PFSK-1 (cell line): ENCODE measurements around the gene ZNHIT1.

Experiments used
- FOXP2 ChIP-seq: optimal IDR thresholded peaks from 2 replicates; pipeline ENCODE3; 2011; ENCODE audit warnings: borderline replicate concordance, control low read depth, inconsistent platforms; ENCODE audit not compliant: insufficient read depth; ENCODE audit errors: extremely low read length, extremely low read depth
- POLR2AphosphoS5 ChIP-seq: IDR thresholded peaks from 2 replicates; pipeline ENCODE4 v1.6.1; 2012; ENCODE audit warnings: low read depth, mild to moderate bottlenecking, control low read depth, low read length, moderate library complexity
- SIN3A ChIP-seq: IDR thresholded peaks from 2 replicates; pipeline ENCODE4 v1.6.1; 2012; ENCODE audit warnings: mild to moderate bottlenecking, low read length, moderate library complexity, borderline replicate concordance; ENCODE audit not compliant: insufficient read depth
- TAF1 ChIP-seq: IDR thresholded peaks from 2 replicates; pipeline ENCODE4 v1.6.1; 2012; ENCODE audit warnings: low read length, control low read depth, borderline replicate concordance; ENCODE audit not compliant: insufficient read depth
- TF ChIP-seq, protein P1 (sequence below), 2 experiments: IDR thresholded peaks; 2 replicates each; pipeline versions ENCODE4 v1.6.1 to v1.8.0; 2011 to 2012; ENCODE audit warnings: low read depth in 2 of 2, low read length in 2 of 2, control low read depth in 1 of 2, inconsistent platforms in 1 of 2, mild to moderate bottlenecking in 1 of 2, moderate library complexity in 1 of 2; ENCODE audit not compliant: insufficient read depth in 1 of 2

The ZNHIT1 gene

DNA sequence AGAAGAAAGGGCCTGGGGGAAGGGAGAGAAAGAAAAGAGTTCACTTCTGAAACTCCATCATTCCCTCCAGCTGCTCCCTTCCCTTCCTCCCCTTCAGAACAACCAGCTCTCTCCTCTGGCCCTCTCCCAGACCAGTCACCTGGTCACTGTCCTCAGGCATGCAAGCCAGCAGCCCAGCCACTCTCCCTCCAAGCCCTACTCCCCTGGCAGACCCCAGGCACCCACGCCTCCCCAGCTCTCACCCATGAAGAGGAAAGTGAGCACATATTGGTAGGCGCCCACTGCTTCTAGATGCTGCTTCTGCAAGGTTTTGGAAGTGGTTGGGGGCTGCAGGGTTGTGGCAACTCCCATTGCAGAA lies 17.5 kb upstream of the ZNHIT1 start:
- TF ChIP-seq TAF1 (no peak), SIN3A (no peak), POLR2AphosphoS5 (no peak), FOXP2 (no peak)
- TF ChIP-seq, protein P1, sequence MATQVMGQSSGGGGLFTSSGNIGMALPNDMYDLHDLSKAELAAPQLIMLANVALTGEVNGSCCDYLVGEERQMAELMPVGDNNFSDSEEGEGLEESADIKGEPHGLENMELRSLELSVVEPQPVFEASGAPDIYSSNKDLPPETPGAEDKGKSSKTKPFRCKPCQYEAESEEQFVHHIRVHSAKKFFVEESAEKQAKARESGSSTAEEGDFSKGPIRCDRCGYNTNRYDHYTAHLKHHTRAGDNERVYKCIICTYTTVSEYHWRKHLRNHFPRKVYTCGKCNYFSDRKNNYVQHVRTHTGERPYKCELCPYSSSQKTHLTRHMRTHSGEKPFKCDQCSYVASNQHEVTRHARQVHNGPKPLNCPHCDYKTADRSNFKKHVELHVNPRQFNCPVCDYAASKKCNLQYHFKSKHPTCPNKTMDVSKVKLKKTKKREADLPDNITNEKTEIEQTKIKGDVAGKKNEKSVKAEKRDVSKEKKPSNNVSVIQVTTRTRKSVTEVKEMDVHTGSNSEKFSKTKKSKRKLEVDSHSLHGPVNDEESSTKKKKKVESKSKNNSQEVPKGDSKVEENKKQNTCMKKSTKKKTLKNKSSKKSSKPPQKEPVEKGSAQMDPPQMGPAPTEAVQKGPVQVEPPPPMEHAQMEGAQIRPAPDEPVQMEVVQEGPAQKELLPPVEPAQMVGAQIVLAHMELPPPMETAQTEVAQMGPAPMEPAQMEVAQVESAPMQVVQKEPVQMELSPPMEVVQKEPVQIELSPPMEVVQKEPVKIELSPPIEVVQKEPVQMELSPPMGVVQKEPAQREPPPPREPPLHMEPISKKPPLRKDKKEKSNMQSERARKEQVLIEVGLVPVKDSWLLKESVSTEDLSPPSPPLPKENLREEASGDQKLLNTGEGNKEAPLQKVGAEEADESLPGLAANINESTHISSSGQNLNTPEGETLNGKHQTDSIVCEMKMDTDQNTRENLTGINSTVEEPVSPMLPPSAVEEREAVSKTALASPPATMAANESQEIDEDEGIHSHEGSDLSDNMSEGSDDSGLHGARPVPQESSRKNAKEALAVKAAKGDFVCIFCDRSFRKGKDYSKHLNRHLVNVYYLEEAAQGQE (IDR thresholded peaks at IDR 0.05; ENCODE audit: insufficient read depth in 1 of 2, low read depth in 2 of 2, low read length in 2 of 2): no peak

DNA sequence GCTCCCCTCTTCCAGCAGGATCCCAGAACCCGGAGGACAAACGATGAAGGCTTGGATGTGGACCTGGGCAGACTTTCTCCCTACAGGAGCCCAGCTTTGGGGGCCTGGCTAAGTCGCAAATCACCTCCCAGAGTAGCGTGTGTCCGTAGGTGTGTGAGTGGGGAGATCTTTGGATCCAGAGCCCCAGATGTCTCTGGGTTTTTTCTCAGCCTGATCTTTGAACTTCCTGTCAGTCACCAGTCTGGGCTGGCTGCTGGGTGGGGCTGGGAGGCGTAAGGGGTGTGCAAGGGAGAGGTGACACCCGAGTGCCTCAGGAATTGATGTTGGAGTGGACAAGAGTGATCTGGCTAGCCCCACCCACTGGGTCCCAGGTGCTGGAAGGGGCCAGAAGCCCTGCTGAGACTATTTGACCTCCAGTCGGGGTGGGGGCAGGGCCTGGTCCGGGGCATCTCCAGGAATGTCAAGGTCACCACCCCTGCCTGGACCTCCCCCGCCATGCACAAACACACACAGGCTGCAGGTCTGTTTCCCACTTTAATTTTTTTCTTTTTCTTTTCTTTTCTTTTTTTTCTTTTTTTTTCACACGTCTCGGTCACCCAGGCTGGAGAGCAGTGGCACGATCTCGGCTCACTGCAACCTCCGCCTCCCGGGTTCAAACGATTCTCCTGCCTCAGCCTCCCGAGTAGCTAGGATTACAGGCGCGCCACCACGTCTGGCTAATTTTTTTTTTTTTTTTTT lies 16.9 kb upstream of the ZNHIT1 start, which contains the start of gene MOGAT3:
Gene MOGAT3, minus strand, starts transcription at position 175 of the 738 bp plus-strand sequence. CDS start 182 bp downstream, outside the sequence.
- TF ChIP-seq POLR2AphosphoS5: no peak
- no peak for TF ChIP-seq FOXP2
- TF ChIP-seq SIN3A: no peak
- no peak for TF ChIP-seq TAF1
- TF ChIP-seq, protein P1 (IDR thresholded peaks at IDR 0.05; ENCODE audit: insufficient read depth in 1 of 2, low read depth in 2 of 2, low read length in 2 of 2): no peak

DNA sequence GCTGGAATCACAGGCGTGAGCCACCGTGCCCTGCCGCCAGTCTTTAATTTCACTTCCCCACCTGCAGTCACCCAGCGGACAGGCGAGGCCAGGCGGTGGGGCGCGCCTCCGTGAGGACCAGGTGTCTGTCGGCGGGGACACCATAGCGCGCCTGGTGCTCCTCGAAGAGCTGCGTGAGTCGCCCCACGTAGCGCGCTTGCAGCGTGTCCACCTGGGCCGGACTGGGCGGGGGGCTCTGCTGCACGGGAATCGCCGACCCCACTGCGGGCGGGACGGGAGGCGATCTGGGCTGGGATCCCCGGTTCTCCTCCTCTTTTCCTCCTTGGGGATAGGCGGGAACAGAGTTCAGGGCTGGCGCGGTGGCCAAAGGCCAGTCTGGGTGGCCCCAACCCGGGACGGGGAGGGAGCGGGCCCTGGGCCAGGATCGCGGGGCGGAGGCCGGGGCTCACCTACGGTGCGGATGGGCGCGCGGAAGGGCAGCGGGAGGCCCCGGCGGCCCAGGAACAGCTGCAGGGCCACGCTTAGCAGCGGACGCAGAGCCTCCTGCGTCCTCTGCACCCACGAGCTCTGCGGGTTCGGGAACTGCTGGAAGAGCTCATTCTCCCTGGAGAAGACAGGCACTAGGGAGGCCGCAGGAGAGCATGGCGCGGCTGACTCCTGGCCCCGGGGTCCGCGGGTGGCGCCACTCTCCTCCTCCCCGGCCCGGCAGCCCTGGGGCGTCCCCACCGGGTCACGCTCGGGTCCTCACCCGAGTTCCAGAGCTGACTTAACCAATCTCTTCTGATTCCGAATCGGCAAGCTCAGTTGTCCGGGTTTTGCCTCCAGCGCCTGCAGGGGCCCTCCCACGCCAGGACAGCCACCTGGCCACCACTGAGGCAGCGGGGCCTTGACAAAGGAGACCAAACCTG lies 16.0 kb upstream of the ZNHIT1 start:
- no peak for TF ChIP-seq SIN3A
- TF ChIP-seq FOXP2: no peak
- TF ChIP-seq, protein P1 (IDR thresholded peaks at IDR 0.05; ENCODE audit: insufficient read depth in 1 of 2, low read depth in 2 of 2, low read length in 2 of 2): no peak
- TF ChIP-seq POLR2AphosphoS5: no peak
- no peak for TF ChIP-seq TAF1

DNA sequence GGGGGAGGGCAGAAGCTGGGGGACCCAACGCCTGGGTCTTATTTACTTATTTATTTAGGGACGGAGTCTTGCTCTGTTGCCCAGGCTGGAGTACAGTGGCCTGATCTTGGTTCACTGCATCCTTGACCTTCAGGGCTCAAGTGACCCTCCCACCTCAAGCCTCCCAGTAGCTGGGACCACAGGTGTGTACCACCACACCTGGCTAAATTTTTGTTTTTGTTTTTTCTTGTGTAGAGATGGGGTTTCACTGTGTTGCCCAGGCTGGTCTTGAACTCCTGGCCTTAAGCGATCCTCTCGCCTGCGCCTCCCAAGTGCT lies 15.4 kb upstream of the ZNHIT1 start:
- TF ChIP-seq FOXP2 (no peak), POLR2AphosphoS5 (no peak), TAF1 (no peak), SIN3A (no peak)
- TF ChIP-seq, protein P1 (IDR thresholded peaks at IDR 0.05; ENCODE audit: insufficient read depth in 1 of 2, low read depth in 2 of 2, low read length in 2 of 2): no peak
